Chondrocyte (in vitro differentiated cells): ENCODE results near the gene SPATA22. TPM values are rescaled to one million over a fixed set of nuclear protein-coding genes. Genes with fewer than 3 reads are reported as not detected.

Experiments used
- DNase-seq: peaks from one replicate; pipeline ENCODE4 v3.0.0; 2021; ENCODE audit warnings: mixed read lengths, low spot score
- H3K27ac Mint-ChIP-seq: one replicate; pipeline ENCODE4 v1.8.0; 2021; ENCODE audit warnings: mild to moderate bottlenecking, moderate library complexity, mixed read lengths; ENCODE audit not compliant: unreplicated experiment
- H3K27me3 Mint-ChIP-seq: 2 replicates; pipeline ENCODE4 v1.8.0; 2021; ENCODE audit warnings: low read depth, mixed read lengths
- H3K36me3 Mint-ChIP-seq: 2 replicates; pipeline ENCODE4 v1.8.0; 2021; ENCODE audit warnings: low read depth, mixed read lengths
- H3K4me1 Mint-ChIP-seq: 2 replicates; pipeline ENCODE4 v1.8.0; 2021; ENCODE audit warnings: low read depth, mild to moderate bottlenecking, mixed read lengths
- H3K4me3 Mint-ChIP-seq: one replicate; pipeline ENCODE4 v1.8.0; 2021; ENCODE audit warnings: mild to moderate bottlenecking, moderate library complexity, mixed read lengths; ENCODE audit not compliant: unreplicated experiment
- H3K9me3 Mint-ChIP-seq: 2 replicates; pipeline ENCODE4 v1.8.0; 2021; ENCODE audit warnings: low read depth, mixed read lengths
- CTCF ChIP-seq: fragments of 200-600 bp; sonication (generic); IDR thresholded peaks from 2 replicates; pipeline ENCODE4 v1.5.0; 2021; ENCODE audit warnings: antibody characterized with exemption, mild to moderate bottlenecking, moderate library complexity
- total RNA-seq: library from RNA; stranded (reverse); gene quantifications from 3 replicates; pipeline ENCODE4 v1.2.1, GENCODE V29; 2021

Gene SPATA22
- total RNA-seq, 1 donor from 2014 or later: not detected

DNA sequence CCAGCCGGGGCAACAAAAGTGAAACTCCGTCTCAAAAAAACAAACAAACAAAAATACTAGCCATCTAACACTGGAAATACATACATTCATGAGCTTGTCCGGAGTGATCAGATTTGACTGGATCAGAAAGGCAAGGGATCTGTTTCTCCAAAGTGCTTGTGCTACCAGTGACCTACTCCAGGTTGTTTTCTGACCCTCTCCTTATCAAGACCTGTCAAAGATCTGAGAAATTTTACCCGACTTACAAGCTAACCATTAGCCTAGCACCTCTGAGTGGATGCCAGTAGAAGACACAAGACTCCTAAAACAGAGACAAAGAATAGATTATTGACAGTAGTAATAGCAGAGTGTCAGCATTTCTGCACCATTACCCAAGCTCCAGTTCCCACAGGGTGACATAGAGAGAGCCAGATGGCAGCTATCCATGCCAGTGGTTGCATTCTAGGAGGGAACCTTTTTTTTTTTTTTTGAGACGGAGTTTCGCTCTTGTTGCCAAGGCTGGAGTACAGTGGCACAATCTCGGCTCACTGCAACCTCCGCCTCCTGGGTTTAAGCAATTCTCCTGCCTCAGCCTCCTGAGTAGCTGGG, 14.0 kb upstream of the SPATA22 start:
- no peak for TF ChIP-seq CTCF
- H3K9me3 Mint-ChIP-seq: no peaks in the 10 kb centered on the region
- no peak for DNase-seq
- H3K4me3 Mint-ChIP-seq: no peak overlapping the region
- H3K4me1 Mint-ChIP-seq: no peaks in the 10 kb centered on the region
- H3K27me3 Mint-ChIP-seq: peaks cover 29% of the 10 kb centered on the region
- no peak overlapping the region for H3K27ac Mint-ChIP-seq
- H3K36me3 Mint-ChIP-seq: no peaks in the 10 kb centered on the region

DNA sequence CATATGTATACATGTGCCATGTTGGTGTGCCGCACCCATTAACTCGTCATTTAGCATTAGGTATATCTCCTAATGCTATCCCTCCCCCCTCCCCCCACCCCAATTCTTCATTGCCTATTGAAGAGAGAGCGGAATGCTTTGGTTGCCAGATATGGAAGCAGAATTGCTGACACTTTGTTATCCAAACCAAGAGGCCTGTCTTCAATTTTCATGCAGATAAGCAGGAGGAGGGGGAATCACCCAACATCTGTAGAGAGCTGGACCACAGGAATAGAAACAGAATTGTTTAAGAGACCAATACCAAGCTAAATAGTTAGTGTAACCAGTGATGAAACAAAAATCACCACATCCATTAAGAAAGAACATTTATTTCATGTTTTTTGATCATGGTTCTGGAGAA, 11.2 kb upstream of the SPATA22 start:
- H3K4me1 Mint-ChIP-seq: no peaks in the 10 kb centered on the region
- no peak overlapping the region for H3K27ac Mint-ChIP-seq
- no peak for TF ChIP-seq CTCF
- H3K4me3 Mint-ChIP-seq: no peak overlapping the region
- H3K27me3 Mint-ChIP-seq: peaks cover 25% of the 10 kb centered on the region
- no peaks in the 10 kb centered on the region for H3K36me3 Mint-ChIP-seq
- H3K9me3 Mint-ChIP-seq: no peaks in the 10 kb centered on the region
- no peak for DNase-seq

- Mint-ChIP-seq H3K27ac (no peak overlapping the region), H3K9me3 (no peaks in the 10 kb centered on the region), H3K4me3 (no peak overlapping the region), H3K27me3 (peaks cover 13% of the 10 kb centered on the region), H3K36me3 (no peaks in the 10 kb centered on the region), H3K4me1 (no peaks in the 10 kb centered on the region)
- no peak for TF ChIP-seq CTCF
- DNase-seq: no peak
Observed at GRCh38 chr17:3479988-3480387, 8.4 kb upstream of the SPATA22 start.

- DNase-seq: no peak
- Mint-ChIP-seq H3K4me1 (no peaks in the 10 kb centered on the region), H3K9me3 (no peaks in the 10 kb centered on the region), H3K27ac (no peak within 1 kb of the TSS), H3K27me3 (peaks cover 6% of the 10 kb centered on the region), H3K4me3 (no peak within 1 kb of the TSS), H3K36me3 (no peaks in the 10 kb centered on the region)
- no peak for TF ChIP-seq CTCF
Observed at GRCh38 chr17:3475812-3476610, 4.4 kb upstream of the SPATA22 start, which contains the start of gene ASPA. TSS of gene ASPA (plus strand) at chr17:3475997. CDS start at chr17:3476160, 163 bp downstream.

- no peaks in the 10 kb centered on the region for H3K4me1 Mint-ChIP-seq
- no peak for TF ChIP-seq CTCF
- H3K27ac Mint-ChIP-seq: no peak overlapping the region
- H3K27me3 Mint-ChIP-seq: peaks cover 6% of the 10 kb centered on the region
- H3K4me3 Mint-ChIP-seq: no peak overlapping the region
- H3K9me3 Mint-ChIP-seq: no peaks in the 10 kb centered on the region
- DNase-seq: no peak
- H3K36me3 Mint-ChIP-seq: no peaks in the 10 kb centered on the region
Observed at GRCh38 chr17:3475251-3475685, 3.6 kb upstream of the SPATA22 start.
